ENCODE results near the gene ZCCHC10. TPM values are rescaled to one million over a fixed set of nuclear protein-coding genes. Genes with fewer than 3 reads are reported as not detected.

ZCCHC10 gene
- total and polyA plus RNA-seq, 9 of the 15 experiments (the other 6 are each of a cell fraction or from before 2014, with no cell fraction given): 11.9 to 146 (median 51.8) TPM

DNA sequence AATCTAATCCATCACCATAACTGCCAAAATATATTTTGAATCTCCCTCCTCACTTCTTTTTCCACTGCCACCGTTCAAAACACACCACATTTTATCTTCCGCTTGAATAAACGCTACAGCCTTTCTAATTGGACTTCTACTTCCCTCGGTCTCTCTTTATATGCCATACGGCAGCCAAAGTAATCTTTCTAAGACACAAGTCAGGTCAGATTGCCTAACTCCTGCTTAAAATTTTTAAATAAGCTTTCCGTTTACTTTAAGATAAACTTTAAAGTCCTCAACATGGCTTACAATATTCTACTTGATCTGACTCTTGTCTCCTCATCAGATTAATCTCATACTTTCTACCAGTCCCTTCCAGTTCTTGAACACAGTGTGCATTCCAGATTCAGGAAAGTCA is 72.6 kb downstream of the ZCCHC10 start:
- H2AFZ ChIP-seq (ENCODE audit: low read depth, low read length): no peak overlapping the region
- ATAC-seq (no peak), DNase-seq (ENCODE audit: extremely low read depth in 1 of 4, low spot score in 3 of 4) (no peak), FAIRE-seq (no peak)
- H3K4me1 ChIP-seq (replicated peaks in 1 of 2; ENCODE audit: control insufficient read depth in 2 of 2, insufficient read depth in 2 of 2, low read length in 2 of 2): peaks cover 0 to 10% of the 10 kb centered on the region in 2 experiments; a peak in 3 of 5 replicates
- H3K27ac ChIP-seq (ENCODE audit: extremely low read depth, low read depth, low read length): no peak overlapping the region
- H3K27me3 ChIP-seq (ENCODE audit: control insufficient read depth in 2 of 2, insufficient read depth in 2 of 2, low read length in 2 of 2): no peaks in the 10 kb centered on the region
- peaks cover under 1% of the 10 kb centered on the region; the same call in 1 of the 2 replicates for H4K20me1 ChIP-seq (replicated peaks; ENCODE audit: control insufficient read depth, insufficient read depth, low read length)
- WGBS (ENCODE audit: insufficient coverage, low coverage, missing lambda C conversion rate): 83% methylated on average over 6 of the region's 6 CpGs
- intact Hi-C loops (cut with micrococcal nuclease): no loop called here
- BruUV-seq (replicated peaks): no TSS peak
- H3K79me2 ChIP-seq (ENCODE audit: control insufficient read depth, insufficient read depth, low read length): peaks cover 83% of the 10 kb centered on the region
- ChIA-PET POLR2A (interaction anchor here (0.8 to 2.9 kb wide), 3 partner anchors 9 to 466 kb away, joined by 4 to 12 read pairs (median 5); no protein-coding TSS in a partner anchor), CTCF (ENCODE audit: low intra/inter-chr PET ratio) (no interaction called here)
- no peak overlapping the region for H3K9ac ChIP-seq (ENCODE audit: insufficient read depth in 1 of 2, low read depth in 2 of 2, low read length in 2 of 2)
- H3K9me3 ChIP-seq (replicated peaks; ENCODE audit: control insufficient read depth, insufficient read depth, low read depth, low read length): no peaks in the 10 kb centered on the region
- H3K9me1 ChIP-seq (ENCODE audit: control insufficient read depth, insufficient read depth, low read length): peaks cover 4% of the 10 kb centered on the region
- in situ Hi-C loops (cut with MboI): no loop called here
- H3K36me3 ChIP-seq (ENCODE audit: control insufficient read depth, insufficient read depth, low read length): peaks cover 13% of the 10 kb centered on the region; the same call in 2 of the 3 replicates
- no peak overlapping the region for H3K4me3 ChIP-seq
- no peak overlapping the region for H3K4me2 ChIP-seq (ENCODE audit: insufficient read depth, low read length)
- TF ChIP-seq SLC30A9 (CRISPR knock-in tag; IDR thresholded peaks at IDR 0.05): no peak
- no peak for TF ChIP-seq ZNF316 (IDR thresholded peaks at IDR 0.05)
- TF ChIP-seq, protein P1, sequence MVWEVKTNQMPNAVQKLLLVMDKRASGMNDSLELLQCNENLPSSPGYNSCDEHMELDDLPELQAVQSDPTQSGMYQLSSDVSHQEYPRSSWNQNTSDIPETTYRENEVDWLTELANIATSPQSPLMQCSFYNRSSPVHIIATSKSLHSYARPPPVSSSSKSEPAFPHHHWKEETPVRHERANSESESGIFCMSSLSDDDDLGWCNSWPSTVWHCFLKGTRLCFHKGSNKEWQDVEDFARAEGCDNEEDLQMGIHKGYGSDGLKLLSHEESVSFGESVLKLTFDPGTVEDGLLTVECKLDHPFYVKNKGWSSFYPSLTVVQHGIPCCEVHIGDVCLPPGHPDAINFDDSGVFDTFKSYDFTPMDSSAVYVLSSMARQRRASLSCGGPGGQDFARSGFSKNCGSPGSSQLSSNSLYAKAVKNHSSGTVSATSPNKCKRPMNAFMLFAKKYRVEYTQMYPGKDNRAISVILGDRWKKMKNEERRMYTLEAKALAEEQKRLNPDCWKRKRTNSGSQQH (CRISPR knock-in tag; IDR thresholded peaks at IDR 0.05): no peak
- no peak for TF ChIP-seq ZNF77 (CRISPR knock-in tag; IDR thresholded peaks at IDR 0.05)
- TF ChIP-seq, protein P2, sequence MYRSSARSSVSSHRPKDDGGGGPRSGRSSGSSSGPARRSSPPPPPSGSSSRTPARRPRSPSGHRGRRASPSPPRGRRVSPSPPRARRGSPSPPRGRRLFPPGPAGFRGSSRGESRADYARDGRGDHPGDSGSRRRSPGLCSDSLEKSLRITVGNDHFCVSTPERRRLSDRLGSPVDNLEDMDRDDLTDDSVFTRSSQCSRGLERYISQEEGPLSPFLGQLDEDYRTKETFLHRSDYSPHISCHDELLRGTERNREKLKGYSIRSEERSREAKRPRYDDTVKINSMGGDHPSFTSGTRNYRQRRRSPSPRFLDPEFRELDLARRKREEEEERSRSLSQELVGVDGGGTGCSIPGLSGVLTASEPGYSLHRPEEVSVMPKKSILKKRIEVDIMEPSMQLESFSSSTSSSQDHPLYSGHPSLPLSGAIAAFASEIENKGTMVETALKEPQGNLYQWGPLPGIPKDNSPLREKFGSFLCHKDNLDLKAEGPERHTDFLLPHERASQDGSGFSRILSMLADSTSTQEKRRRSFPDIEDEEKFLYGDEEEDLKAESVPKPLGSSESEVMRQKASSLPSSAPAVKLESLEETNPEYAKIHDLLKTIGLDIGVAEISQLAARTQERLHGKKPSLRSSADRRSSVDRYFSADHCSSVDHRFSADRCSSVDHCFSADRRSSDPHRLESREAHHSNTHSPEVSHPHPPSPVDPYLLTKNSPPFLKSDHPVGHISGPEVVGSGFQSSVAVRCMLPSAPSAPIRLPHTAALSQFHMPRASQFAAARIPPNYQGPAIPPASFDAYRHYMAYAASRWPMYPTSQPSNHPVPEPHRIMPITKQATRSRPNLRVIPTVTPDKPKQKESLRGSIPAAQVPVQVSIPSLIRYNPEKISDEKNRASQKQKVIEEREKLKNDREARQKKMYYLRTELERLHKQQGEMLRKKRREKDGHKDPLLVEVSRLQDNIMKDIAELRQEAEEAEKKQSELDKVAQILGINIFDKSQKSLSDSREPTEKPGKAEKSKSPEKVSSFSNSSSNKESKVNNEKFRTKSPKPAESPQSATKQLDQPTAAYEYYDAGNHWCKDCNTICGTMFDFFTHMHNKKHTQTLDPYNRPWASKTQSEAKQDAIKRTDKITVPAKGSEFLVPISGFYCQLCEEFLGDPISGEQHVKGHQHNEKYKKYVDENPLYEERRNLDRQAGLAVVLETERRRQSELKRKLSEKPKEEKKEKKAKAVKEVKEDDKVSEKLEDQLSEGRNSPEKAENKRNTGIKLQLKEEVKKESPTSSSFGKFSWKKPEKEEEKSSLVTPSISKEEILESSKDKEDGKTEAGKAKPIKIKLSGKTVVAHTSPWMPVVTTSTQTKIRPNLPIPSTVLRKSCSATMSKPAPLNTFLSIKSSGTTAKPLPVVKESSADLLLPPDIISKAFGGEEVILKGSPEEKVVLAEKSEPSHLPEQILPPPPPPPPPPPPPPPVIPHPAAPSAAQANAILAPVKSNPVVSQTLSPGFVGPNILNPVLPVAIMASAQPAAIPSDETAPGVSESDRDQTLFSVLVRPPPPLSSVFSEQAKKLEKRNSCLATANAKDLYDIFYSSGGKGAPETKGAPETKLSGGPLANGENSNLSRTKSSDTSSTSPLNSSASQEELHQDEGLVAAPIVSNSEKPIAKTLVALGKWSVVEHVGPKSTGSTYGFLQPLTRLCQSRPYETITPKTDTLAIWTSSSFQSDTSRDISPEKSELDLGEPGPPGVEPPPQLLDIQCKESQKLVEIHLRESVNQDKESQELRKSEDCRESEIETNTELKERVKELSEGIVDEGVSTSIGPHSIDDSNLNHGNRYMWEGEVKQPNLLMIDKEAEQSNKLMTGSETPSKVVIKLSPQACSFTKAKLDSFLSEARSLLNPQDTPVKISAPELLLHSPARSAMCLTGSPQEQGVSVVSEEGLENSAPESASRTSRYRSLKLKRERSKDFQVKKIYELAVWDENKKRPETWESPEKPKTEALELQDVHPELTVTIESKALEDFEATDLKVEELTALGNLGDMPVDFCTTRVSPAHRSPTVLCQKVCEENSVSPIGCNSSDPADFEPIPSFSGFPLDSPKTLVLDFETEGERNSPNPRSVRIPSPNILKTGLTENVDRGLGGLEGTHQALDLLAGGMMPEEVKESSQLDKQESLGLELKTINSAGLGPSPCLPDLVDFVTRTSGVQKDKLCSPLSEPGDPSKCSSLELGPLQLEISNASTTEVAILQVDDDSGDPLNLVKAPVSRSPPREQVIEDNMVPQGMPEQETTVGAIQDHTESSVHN (IDR thresholded peaks at IDR 0.05; ENCODE audit: borderline replicate concordance in 1 of 2, low read depth in 1 of 2): no peak
- no peak for TF ChIP-seq ADNP (tag; IDR thresholded peaks at IDR 0.05)
- TF ChIP-seq, protein P3, sequence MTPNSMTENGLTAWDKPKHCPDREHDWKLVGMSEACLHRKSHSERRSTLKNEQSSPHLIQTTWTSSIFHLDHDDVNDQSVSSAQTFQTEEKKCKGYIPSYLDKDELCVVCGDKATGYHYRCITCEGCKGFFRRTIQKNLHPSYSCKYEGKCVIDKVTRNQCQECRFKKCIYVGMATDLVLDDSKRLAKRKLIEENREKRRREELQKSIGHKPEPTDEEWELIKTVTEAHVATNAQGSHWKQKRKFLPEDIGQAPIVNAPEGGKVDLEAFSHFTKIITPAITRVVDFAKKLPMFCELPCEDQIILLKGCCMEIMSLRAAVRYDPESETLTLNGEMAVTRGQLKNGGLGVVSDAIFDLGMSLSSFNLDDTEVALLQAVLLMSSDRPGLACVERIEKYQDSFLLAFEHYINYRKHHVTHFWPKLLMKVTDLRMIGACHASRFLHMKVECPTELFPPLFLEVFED (CRISPR knock-in tag; conservative IDR thresholded peaks at IDR 0.05): no peak
- TF ChIP-seq, protein P4, sequence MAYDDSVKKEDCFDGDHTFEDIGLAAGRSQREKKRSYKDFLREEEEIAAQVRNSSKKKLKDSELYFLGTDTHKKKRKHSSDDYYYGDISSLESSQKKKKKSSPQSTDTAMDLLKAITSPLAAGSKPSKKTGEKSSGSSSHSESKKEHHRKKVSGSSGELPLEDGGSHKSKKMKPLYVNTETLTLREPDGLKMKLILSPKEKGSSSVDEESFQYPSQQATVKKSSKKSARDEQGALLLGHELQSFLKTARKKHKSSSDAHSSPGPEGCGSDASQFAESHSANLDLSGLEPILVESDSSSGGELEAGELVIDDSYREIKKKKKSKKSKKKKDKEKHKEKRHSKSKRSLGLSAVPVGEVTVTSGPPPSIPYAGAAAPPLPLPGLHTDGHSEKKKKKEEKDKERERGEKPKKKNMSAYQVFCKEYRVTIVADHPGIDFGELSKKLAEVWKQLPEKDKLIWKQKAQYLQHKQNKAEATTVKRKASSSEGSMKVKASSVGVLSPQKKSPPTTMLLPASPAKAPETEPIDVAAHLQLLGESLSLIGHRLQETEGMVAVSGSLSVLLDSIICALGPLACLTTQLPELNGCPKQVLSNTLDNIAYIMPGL (CRISPR knock-in tag; IDR thresholded peaks at IDR 0.05): no peak
- TF ChIP-seq BCOR (IDR thresholded peaks at IDR 0.05): no peak
- no peak for TF ChIP-seq NFXL1 (CRISPR knock-in tag; IDR thresholded peaks at IDR 0.05)
- no peak for TF ChIP-seq HMG20A (CRISPR knock-in tag; conservative IDR thresholded peaks at IDR 0.05)
